Adipose tissue (tissue), 3 donors: ENCODE results near the gene CAB39. TPM values are rescaled to one million over a fixed set of nuclear protein-coding genes. Genes with fewer than 3 reads are reported as not detected.

Experiments
- H3K27ac ChIP-seq: one replicate; pipeline ENCODE4 v1.5.1; 2013; ENCODE audit warnings: low read depth, low read length
- WGBS, 3 donors: extraction: QIAGEN DNeasy Blood & Tissue Kit; methylation state at CpG; one replicate each; pipeline ENCODE4 v1.1.7; 2013; 5-methylcytosine and 5-hydroxymethylcytosine counted together
- polyA plus RNA-seq, 3 donors: library from polyadenylated mRNA; stranded (reverse); fragments of 200-250 nt; gene quantifications; one replicate each; pipeline ENCODE4 v1.2.3, GENCODE V29; 2013
- donor health status: healthy with polysubstance abuse.
- donor health status: Bipolar disorder and iron deficiency.
- donor health status: healthy.

The CAB39 gene
- polyA plus RNA-seq = 10 to 100 TPM; 12.3 to 40.7 (median 37.3) TPM

GRCh38 chr2:230712443-230713330 is at the start of gene CAB39:
TSS of gene CAB39 (plus strand) at chr2:230712842. CDS start at chr2:230760002, 47,160 bp downstream.
- H3K27ac ChIP-seq = peak within 1 kb of the TSS; percentile 38
- 0 to 1% (median 1%) methylated on average over 52 to 107 of the region's 110 CpGs for WGBS, 3 donors

- WGBS, 3 donors = 59 to 76% (median 67%) methylated on average over 4 of the region's 4 CpGs
- no peak overlapping the region for H3K27ac ChIP-seq
These were observed 48.5 kb upstream of the CAB39 start for GRCh38 chr2:230664128-230664527.

- WGBS, 3 donors = 65 to 84% (median 83%) methylated on average over 7 of the region's 7 CpGs
- H3K27ac ChIP-seq = no peak overlapping the region
These were observed 47.8 kb upstream of the CAB39 start for GRCh38 chr2:230664844-230665243.

- 56 to 70% (median 61%) methylated on average over 8 of the region's 8 CpGs for WGBS, 3 donors
- H3K27ac ChIP-seq = no peak overlapping the region
These were observed 47.4 kb upstream of the CAB39 start for GRCh38 chr2:230665263-230665691.

GRCh38 chr2:230666446-230666845 is 46.2 kb upstream of the CAB39 start:
- 66 to 78% (median 77%) methylated on average over 8 of the region's 8 CpGs for WGBS, 3 donors
- no peak overlapping the region for H3K27ac ChIP-seq

- no peak overlapping the region for H3K27ac ChIP-seq
- 55 to 69% (median 62%) methylated on average over 9 of the region's 9 CpGs for WGBS, 3 donors
These were observed 45.5 kb upstream of the CAB39 start for GRCh38 chr2:230666885-230667712.

- 54 to 70% (median 58%) methylated on average over 12 of the region's 12 CpGs for WGBS, 3 donors
- no peak overlapping the region for H3K27ac ChIP-seq
These were observed 44.3 kb upstream of the CAB39 start for GRCh38 chr2:230668184-230668938.

GRCh38 chr2:230668939-230669303 is 43.7 kb upstream of the CAB39 start:
- no peak overlapping the region for H3K27ac ChIP-seq

GRCh38 chr2:230669386-230669950 is 43.2 kb upstream of the CAB39 start:
- WGBS, 3 donors = 80 to 82% (median 81%) methylated on average over 8 of the region's 8 CpGs
- no peak overlapping the region for H3K27ac ChIP-seq

More at GRCh38 chr2:230668939-230669303, 43.7 kb upstream of the CAB39 start:
- 62 to 92% (median 75%) methylated on average over 2 of the region's 2 CpGs for whole genome bisulfite sequencing, 3 donors

- 44 to 64% (median 44%) methylated on average over 4 of the region's 4 CpGs for WGBS, 3 donors
- no peak overlapping the region for H3K27ac ChIP-seq
These were observed 41.5 kb upstream of the CAB39 start for GRCh38 chr2:230671117-230671516.

GRCh38 chr2:230672836-230673235 is 39.8 kb upstream of the CAB39 start:
- H3K27ac ChIP-seq = no peak overlapping the region
- 84 to 87% (median 87%) methylated on average over 12 of the region's 12 CpGs for WGBS, 3 donors

- WGBS, 3 donors = 96% methylated on average over 2 of the region's 2 CpGs
- H3K27ac ChIP-seq = no peak overlapping the region
These were observed 38.2 kb upstream of the CAB39 start for GRCh38 chr2:230674401-230674800.

- no peak overlapping the region for H3K27ac ChIP-seq
- 74 to 87% (median 79%) methylated on average over 5 of the region's 5 CpGs for WGBS, 3 donors
These were observed 37.5 kb upstream of the CAB39 start for GRCh38 chr2:230674966-230675672.

- H3K27ac ChIP-seq = no peak overlapping the region
- 57 to 69% (median 65%) methylated on average over 4 of the region's 4 CpGs for WGBS, 3 donors
These were observed 36.1 kb upstream of the CAB39 start for GRCh38 chr2:230676546-230676945.

- 84 to 94% (median 86%) methylated on average over 5 of the region's 5 CpGs for WGBS, 3 donors
- H3K27ac ChIP-seq = no peak overlapping the region
These were observed 35.3 kb upstream of the CAB39 start for GRCh38 chr2:230677201-230677946.

- 90 to 100% (median 95%) methylated on average over 1 of the region's 1 CpG for WGBS, 3 donors
- no peak overlapping the region for H3K27ac ChIP-seq
These were observed 34.6 kb upstream of the CAB39 start for GRCh38 chr2:230678018-230678417.

- no peak overlapping the region for H3K27ac ChIP-seq
These were observed 34.2 kb upstream of the CAB39 start for GRCh38 chr2:230678451-230678850.
